ENCODE measurements around the gene ARSK.

DNA sequence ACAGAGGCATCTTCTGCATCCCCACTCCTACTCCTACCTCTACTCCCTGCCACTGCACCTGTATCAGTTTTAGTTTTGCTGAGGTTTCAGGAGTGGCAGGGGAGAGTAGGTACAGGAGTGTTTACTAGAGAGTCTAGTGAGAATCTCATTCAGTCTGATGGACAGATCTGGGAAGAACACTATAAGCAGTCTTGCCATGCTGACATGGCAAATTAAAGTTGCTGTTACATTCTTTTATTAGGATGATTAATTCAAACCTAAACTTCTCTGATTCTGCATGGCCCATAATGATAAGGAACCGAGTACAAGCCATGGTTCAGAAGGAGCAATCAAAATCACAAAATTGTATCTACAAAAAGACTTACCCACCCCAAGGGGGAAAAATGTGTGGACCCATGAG, 7.4 kb downstream of the ARSK start:
- TF ChIP-seq EZH2 (IDR thresholded peaks at IDR 0.05; ENCODE audit: borderline replicate concordance, low read length) (no peak), CTCF (IDR thresholded peaks at IDR 0.05; ENCODE audit: low read length) (no peak)

All from OCI-LY1 (cell line).